Right ventricle myocardium superior (tissue), 1 donor: ENCODE results near the gene RBPJ. TPM values are rescaled to one million over a fixed set of nuclear protein-coding genes. Genes with fewer than 3 reads are reported as not detected.
"Not testable (repeated sequence)": the region's sequence is repeated elsewhere in the genome, so short reads cannot be mapped to it uniquely, and the experiment has no call there.

Source experiments
- ATAC-seq: fragments of 200-7000 bp; cut with Tn5 transposase; one replicate; pipeline ENCODE4 v1.9.1; 2020; ENCODE audit warnings: mild to moderate bottlenecking; ENCODE audit not compliant: poor library complexity
- DNase-seq: peaks from one replicate; pipeline ENCODE4 v3.0.0-alpha.2; 2020
- intact Hi-C: fragments of 100-400 bp; cut with DNase I; formaldehyde crosslinking; loops from one replicate; pipeline ENCODE4 v1.11.2; 2022
- total RNA-seq: library from RNA; stranded (reverse); fragmentation: NEBNext Ultra II Directional; extraction: Animal tissue kit (Norgen Biotek cat#: 25700); gene quantifications from one replicate; pipeline ENCODE4 v1.2.1, GENCODE V29; 2021
- donor health status: DM: no; HTN: yes; CAD: no; lungs with severe emphysema.

The RBPJ gene
- total RNA-seq, 1 donor from 2014 or later: 44.2 TPM

- no peak for ATAC-seq
- DNase-seq: no peak
- intact Hi-C loops: no loop called here
Observed at GRCh38 chr4:26299254-26299882, 21.4 kb upstream of the RBPJ start.

GRCh38 chr4:26300314-26301307, 20.2 kb upstream of the RBPJ start:
- intact Hi-C loops: no loop called here
- ATAC-seq: no peak
- DNase-seq: no peak

GRCh38 chr4:26302031-26302899, 18.5 kb upstream of the RBPJ start:
- ATAC-seq (peak; percentile 43), DNase-seq (no peak)
- intact Hi-C loops: no loop called here

GRCh38 chr4:26303008-26303407, 17.8 kb upstream of the RBPJ start:
- DNase-seq (no peak), ATAC-seq (no peak)
- intact Hi-C loops: no loop called here

- ATAC-seq (no peak), DNase-seq (no peak)
- intact Hi-C loops: no loop called here
Observed at GRCh38 chr4:26307037-26307800, 13.6 kb upstream of the RBPJ start.

GRCh38 chr4:26308568-26308967, 12.2 kb upstream of the RBPJ start:
- DNase-seq: no peak
- ATAC-seq: no peak
- intact Hi-C loops: no loop called here

GRCh38 chr4:26310264-26310663, 10.6 kb upstream of the RBPJ start:
- no peak for ATAC-seq
- intact Hi-C loops: no loop called here
- DNase-seq: no peak

GRCh38 chr4:26311633-26312032, 9.2 kb upstream of the RBPJ start:
- DNase-seq: no peak
- no peak for ATAC-seq
- intact Hi-C loops: no loop called here

- ATAC-seq, DNase-seq, intact Hi-C loops: not testable (repeated sequence)
Observed at GRCh38 chr4:26315316-26315932, 5.4 kb upstream of the RBPJ start.

GRCh38 chr4:26317766-26318165, 3.0 kb upstream of the RBPJ start:
- DNase-seq (no peak), ATAC-seq (no peak)
- intact Hi-C loops: no loop called here

- ATAC-seq: peak; percentile 95
- intact Hi-C loops: no loop called here
- peak; percentile 99 for DNase-seq
Observed at GRCh38 chr4:26319467-26319948, 1.3 kb upstream of the RBPJ start.

- DNase-seq: no peak
Observed at GRCh38 chr4:26319949-26320537, 771 bp upstream of the RBPJ start.

GRCh38 chr4:26321373-26322221, 783 bp downstream of the RBPJ start:
- ATAC-seq (no peak), DNase-seq (peak; percentile 45)
- intact Hi-C loops: loop anchor here (5.0 kb wide), 2 partner anchors 91 to 334 kb away; no protein-coding TSS in a partner anchor

More at GRCh38 chr4:26319949-26320537, 771 bp upstream of the RBPJ start:
- intact Hi-C loops: loop anchor here (5.0 kb wide), 2 partner anchors 92 to 333 kb away; no protein-coding TSS in a partner anchor
- ATAC-seq: peak; percentile 18

GRCh38 chr4:26322346-26322745, 1.5 kb downstream of the RBPJ start:
- ATAC-seq: no peak
- intact Hi-C loops: loop anchor here (5.0 kb wide), 2 partner anchors 90 to 335 kb away; no protein-coding TSS in a partner anchor

GRCh38 chr4:26323821-26324220, 3.0 kb downstream of the RBPJ start:
- ATAC-seq: no peak
- intact Hi-C loops: loop anchor here (5.0 kb wide), 2 partner anchors 88 to 337 kb away; no protein-coding TSS in a partner anchor

More at GRCh38 chr4:26322346-26322745, 1.5 kb downstream of the RBPJ start:
- no peak for DNase-seq

GRCh38 chr4:26325191-26325590, 4.4 kb downstream of the RBPJ start:
- DNase-seq (no peak), ATAC-seq (no peak)
- intact Hi-C loops: no loop called here

More at GRCh38 chr4:26323821-26324220, 3.0 kb downstream of the RBPJ start:
- DNase-seq: no peak
